H9 (cell line): ENCODE measurements around the gene ENKUR. TPM values are rescaled to one million over a fixed set of nuclear protein-coding genes. Genes with fewer than 3 reads are reported as not detected.

ENCODE experiments used
- DNase-seq: peaks from one replicate; pipeline ENCODE4 v3.0.0-alpha.2; 2017
- H2AFZ ChIP-seq: one replicate; pipeline ENCODE4 v1.6.1; 2013; ENCODE audit warnings: mild to moderate bottlenecking, low read length, control low read depth, moderate library complexity
- H2AK5ac ChIP-seq: 2 replicates; pipeline ENCODE4 v1.6.1; 2013; ENCODE audit warnings: low read length, control low read depth, mixed read lengths; ENCODE audit not compliant: insufficient read length
- H2BK120ac ChIP-seq: one replicate; pipeline ENCODE4 v1.6.1; 2013; ENCODE audit warnings: low read depth, mild to moderate bottlenecking, low read length, control low read depth, inconsistent platforms; ENCODE audit not compliant: poor library complexity, severe bottlenecking
- H2BK12ac ChIP-seq: 2 replicates; pipeline ENCODE4 v1.6.1; 2013; ENCODE audit warnings: low read length, control low read depth, mixed read lengths, low read depth; ENCODE audit not compliant: insufficient read length
- H2BK15ac ChIP-seq: 2 replicates; pipeline ENCODE4 v1.6.1; 2013; ENCODE audit warnings: low read depth, low read length, control low read depth
- H2BK20ac ChIP-seq: one replicate; pipeline ENCODE4 v1.6.1; 2013; ENCODE audit warnings: low read depth, mild to moderate bottlenecking, low read length, control low read depth, inconsistent platforms; ENCODE audit not compliant: poor library complexity, severe bottlenecking
- H2BK5ac ChIP-seq: 2 replicates; pipeline ENCODE4 v1.6.1; 2013; ENCODE audit warnings: low read length, control low read depth, mixed read lengths; ENCODE audit not compliant: insufficient read length
- H3K14ac ChIP-seq: 2 replicates; pipeline ENCODE4 v1.6.1; 2013; ENCODE audit warnings: low read length, control low read depth; ENCODE audit not compliant: insufficient read depth
- H3K18ac ChIP-seq: 2 replicates; pipeline ENCODE4 v1.6.1; 2013; ENCODE audit warnings: low read depth, mild to moderate bottlenecking, mixed read lengths, low read length, control low read depth; ENCODE audit not compliant: insufficient read length
- H3K23ac ChIP-seq: 2 replicates; pipeline ENCODE4 v1.6.1; 2013; ENCODE audit warnings: low read length, control low read depth, mixed read lengths, low read depth; ENCODE audit not compliant: insufficient read length
- H3K23me2 ChIP-seq: 2 replicates; pipeline ENCODE4 v1.6.1; 2013; ENCODE audit warnings: low read depth, mild to moderate bottlenecking, mixed read lengths, low read length, control low read depth; ENCODE audit not compliant: insufficient read length, poor library complexity, severe bottlenecking
- H3K27ac ChIP-seq: 2 replicates; pipeline ENCODE4 v1.5.1; 2013; ENCODE audit warnings: low read length, control low read depth, mixed read lengths, low read depth; ENCODE audit not compliant: insufficient read length
- H3K27me3 ChIP-seq: 2 replicates; pipeline ENCODE4 v1.6.1; 2013; ENCODE audit warnings: low read length, control low read depth, inconsistent platforms; ENCODE audit not compliant: insufficient read depth
- H3K4ac ChIP-seq: 2 replicates; pipeline ENCODE4 v1.6.1; 2013; ENCODE audit warnings: low read depth, mild to moderate bottlenecking, control low read depth, inconsistent platforms, low read length, moderate library complexity
- H3K4me1 ChIP-seq: 2 replicates; pipeline ENCODE4 v1.6.1; 2013; ENCODE audit warnings: low read length, control low read depth, inconsistent platforms; ENCODE audit not compliant: insufficient read depth
- H3K4me2 ChIP-seq: 2 replicates; pipeline ENCODE4 v1.6.1; 2013; ENCODE audit warnings: low read length, control low read depth, mixed read lengths; ENCODE audit not compliant: insufficient read length, insufficient read depth
- H3K56ac ChIP-seq: 2 replicates; pipeline ENCODE4 v1.6.1; 2013; ENCODE audit warnings: low read depth, mild to moderate bottlenecking, mixed read lengths, low read length, control low read depth; ENCODE audit not compliant: insufficient read length
- H3K79me1 ChIP-seq: 2 replicates; pipeline ENCODE4 v1.6.1; 2013; ENCODE audit warnings: low read depth, mild to moderate bottlenecking, moderate library complexity, low read length, control low read depth, inconsistent platforms; ENCODE audit not compliant: insufficient read depth, poor library complexity, severe bottlenecking
- H3K79me2 ChIP-seq: 2 replicates; pipeline ENCODE4 v1.6.1; 2013; ENCODE audit warnings: low read length, control low read depth, inconsistent platforms; ENCODE audit not compliant: insufficient read depth
- H3K9ac ChIP-seq: 2 replicates; pipeline ENCODE4 v1.6.1; 2013; ENCODE audit warnings: low read length, control low read depth, mixed read lengths; ENCODE audit not compliant: insufficient read length; ENCODE audit errors: extremely low read depth
- H3K9me3 ChIP-seq: one replicate; pipeline ENCODE4 v1.6.1; 2013; ENCODE audit warnings: low read depth, low read length, inconsistent platforms; ENCODE audit not compliant: control insufficient read depth
- H3T11ph ChIP-seq: one replicate; pipeline ENCODE4 v1.6.1; 2013; ENCODE audit warnings: mild to moderate bottlenecking, low read length, control low read depth, inconsistent platforms
- H4K20me1 ChIP-seq: one replicate; pipeline ENCODE4 v1.6.1; 2013; ENCODE audit not compliant: control insufficient read depth, insufficient read length, insufficient read depth
- H4K5ac ChIP-seq: 2 replicates; pipeline ENCODE4 v1.6.1; 2013; ENCODE audit warnings: low read depth, mild to moderate bottlenecking, mixed read lengths, low read length, control low read depth; ENCODE audit not compliant: insufficient read length
- H4K8ac ChIP-seq: replicated peaks from 2 replicates; pipeline ENCODE4 v1.6.1; 2013; ENCODE audit warnings: low read length, control low read depth, mixed read lengths, low read depth; ENCODE audit not compliant: insufficient read length
- H4K91ac ChIP-seq: 2 replicates; pipeline ENCODE4 v1.6.1; 2013; ENCODE audit warnings: low read depth, mild to moderate bottlenecking, moderate library complexity, mixed read lengths, low read length, control low read depth; ENCODE audit not compliant: insufficient read length
- H3K27ac Mint-ChIP-seq, 3 experiments: 2 replicates in 2 of 3; 3 replicates in 1 of 3; pipeline ENCODE4 v1.8.0; 2020 to 2021; ENCODE audit warnings: mixed read lengths in 3 of 3, mild to moderate bottlenecking in 1 of 3, moderate library complexity in 1 of 3
- H3K27me3 Mint-ChIP-seq: 2 replicates; pipeline ENCODE4 v1.8.0; 2021; ENCODE audit warnings: low read depth, mild to moderate bottlenecking, moderate library complexity, mixed read lengths
- H3K36me3 Mint-ChIP-seq, 3 experiments: 2 replicates in 2 of 3; 3 replicates in 1 of 3; pipeline ENCODE4 v1.8.0; 2020 to 2021; ENCODE audit warnings: low read depth in 3 of 3, mixed read lengths in 3 of 3; ENCODE audit not compliant: insufficient read depth in 1 of 3
- H3K4me1 Mint-ChIP-seq, 2 experiments: 2 replicates each; pipeline ENCODE4 v1.8.0; 2020; ENCODE audit warnings: mixed read lengths in 2 of 2
- H3K4me3 Mint-ChIP-seq, 2 experiments: 2 replicates in 1 of 2; 3 replicates in 1 of 2; pipeline ENCODE4 v1.8.0; 2020 to 2021; ENCODE audit warnings: mild to moderate bottlenecking in 2 of 2, mixed read lengths in 2 of 2, moderate library complexity in 1 of 2
- H3K9me3 Mint-ChIP-seq, 2 experiments: 2 replicates in 1 of 2; 3 replicates in 1 of 2; pipeline ENCODE4 v1.8.0; 2020; ENCODE audit warnings: mild to moderate bottlenecking in 2 of 2, mixed read lengths in 2 of 2, moderate library complexity in 1 of 2
- CTCF ChIP-seq: fragments of 200-600 bp; sonication (generic); conservative IDR thresholded peaks from 3 replicates; pipeline ENCODE4 v1.8.0; 2021; ENCODE audit warnings: antibody characterized with exemption, mild to moderate bottlenecking
- WGBS: extraction: QIAGEN DNeasy Blood & Tissue Kit; methylation state at CpG from one replicate; pipeline ENCODE4 v1.1.7; 2013; ENCODE audit warnings: missing lambda C conversion rate, low lambda C conversion rate, mixed read lengths; ENCODE audit not compliant: insufficient read length; ENCODE audit errors: extremely low coverage; 5-methylcytosine and 5-hydroxymethylcytosine counted together
- total RNA-seq: library from RNA; stranded (reverse); gene quantifications from 2 replicates; pipeline ENCODE4 v1.2.1, GENCODE V29; 2021

ENKUR gene
- total RNA-seq, 1 experiment from 2014 or later: not detected

GRCh38 chr10:25023278-25023677 lies 7.3 kb upstream of the ENKUR start:
- no CpG with 5 or more reads among the region's 3 CpGs for WGBS
- no peak for TF ChIP-seq CTCF
- no peak overlapping the region for H3K4me2 ChIP-seq

More at GRCh38 chr10:25023278-25023677, 7.3 kb upstream of the ENKUR start:
- Histone ChIP-seq H3K79me2 (no peaks in the 10 kb centered on the region), H3K56ac (no peak overlapping the region), H3K4ac (no peak overlapping the region), H3K18ac (no peak overlapping the region), H3K14ac (no peak overlapping the region), H3K4me1 (no peaks in the 10 kb centered on the region), H3K27me3 (no peaks in the 10 kb centered on the region), H2BK15ac (no peak overlapping the region), H4K5ac (no peak overlapping the region), H2BK12ac (no peak overlapping the region), H4K8ac (no peak overlapping the region), H3K79me1 (no peaks in the 10 kb centered on the region), H2BK20ac (no peak overlapping the region), H2BK5ac (no peak overlapping the region), H2BK120ac (no peak overlapping the region), H3K9me3 (no peaks in the 10 kb centered on the region), H2AFZ (no peak overlapping the region), H3T11ph (no peak overlapping the region), H3K23ac (no peak overlapping the region), H3K27ac (no peak overlapping the region), H2AK5ac (no peak overlapping the region), H4K91ac (no peak overlapping the region), H3K9ac (no peak overlapping the region), H4K20me1 (no peaks in the 10 kb centered on the region), H3K23me2 (no peaks in the 10 kb centered on the region)
- Mint-ChIP-seq H3K27ac (no peak overlapping the region), H3K9me3 (no peaks in the 10 kb centered on the region), H3K27me3 (no peaks in the 10 kb centered on the region), H3K4me3 (no peak overlapping the region), H3K36me3 (peaks cover 0 to 3% (median 0%) of the 10 kb centered on the region in 3 experiments; a peak in 1 of 7 replicates), H3K4me1 (no peaks in the 10 kb centered on the region)
- DNase-seq: no peak
